Activated naive CD4-positive, alpha-beta T cell treated with anti-CD3 and anti-CD28 coated beads, Interleukin-2, amount 50 U/mL, for 24 hours (primary cell): Measurements from ENCODE around the gene STAM.

ENCODE experiments used
- H3K27ac Mint-ChIP-seq: one replicate; pipeline ENCODE4 v1.8.0; 2021; ENCODE audit warnings: mild to moderate bottlenecking, mixed read lengths
- H3K27me3 Mint-ChIP-seq: one replicate; pipeline ENCODE4 v1.8.0; 2021; ENCODE audit warnings: mixed read lengths
- H3K36me3 Mint-ChIP-seq: one replicate; pipeline ENCODE4 v1.8.0; 2021; ENCODE audit warnings: mixed read lengths
- H3K4me1 Mint-ChIP-seq: one replicate; pipeline ENCODE4 v1.8.0; 2021; ENCODE audit warnings: mixed read lengths
- H3K4me3 Mint-ChIP-seq: one replicate; pipeline ENCODE4 v1.8.0; 2021; ENCODE audit warnings: mild to moderate bottlenecking, mixed read lengths
- H3K9me3 Mint-ChIP-seq: one replicate; pipeline ENCODE4 v1.8.0; 2021; ENCODE audit warnings: mixed read lengths

The STAM gene

DNA sequence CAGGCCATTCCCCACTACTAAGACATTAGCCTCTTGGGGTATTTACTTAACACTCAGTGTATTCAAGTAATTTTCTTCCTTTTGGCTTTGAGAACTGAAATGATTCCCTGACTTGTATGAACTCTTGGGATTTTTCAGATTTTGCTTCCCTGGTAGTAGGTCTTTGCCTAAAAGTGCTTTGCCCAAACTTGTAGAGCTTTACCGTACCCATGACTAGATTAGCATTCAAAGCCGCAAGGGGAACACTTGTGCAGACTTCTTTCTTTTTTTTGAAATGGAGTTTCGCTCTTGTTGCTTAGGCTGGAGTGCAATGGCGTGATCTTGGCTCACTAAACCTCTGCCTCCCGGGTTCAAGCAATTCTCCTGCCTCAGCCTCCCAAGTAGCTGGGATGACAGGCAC lies 6.1 kb upstream of the STAM start:
- no peaks in the 10 kb centered on the region for H3K9me3 Mint-ChIP-seq
- H3K4me3 Mint-ChIP-seq: no peak overlapping the region

GRCh38 chr10:17640331-17640816 lies 3.6 kb upstream of the STAM start:
- H3K4me1 Mint-ChIP-seq: peaks cover 14% of the 10 kb centered on the region
- no peaks in the 10 kb centered on the region for H3K36me3 Mint-ChIP-seq
- no peak overlapping the region for H3K27ac Mint-ChIP-seq
- no peaks in the 10 kb centered on the region for H3K9me3 Mint-ChIP-seq
- no peaks in the 10 kb centered on the region for H3K27me3 Mint-ChIP-seq
- no peak overlapping the region for H3K4me3 Mint-ChIP-seq

More for the DNA sequence above, 6.1 kb upstream of the STAM start:
- Mint-ChIP-seq H3K36me3 (no peaks in the 10 kb centered on the region), H3K27ac (no peak overlapping the region), H3K27me3 (no peaks in the 10 kb centered on the region), H3K4me1 (peaks cover 3% of the 10 kb centered on the region)

- peaks cover 42% of the 10 kb centered on the region for H3K4me1 Mint-ChIP-seq
- H3K36me3 Mint-ChIP-seq: no peaks in the 10 kb centered on the region
- peak overlapping the region; percentile 100 for H3K27ac Mint-ChIP-seq
- peak overlapping the region; percentile 99 for H3K4me3 Mint-ChIP-seq
- H3K27me3 Mint-ChIP-seq: no peaks in the 10 kb centered on the region
- H3K9me3 Mint-ChIP-seq: no peaks in the 10 kb centered on the region
These were observed 604 bp upstream of the STAM start for GRCh38 chr10:17643339-17643754.

- Mint-ChIP-seq H3K36me3 (peaks cover 1% of the 10 kb centered on the region), H3K27me3 (no peaks in the 10 kb centered on the region), H3K4me3 (peak overlapping the region; percentile 99), H3K9me3 (no peaks in the 10 kb centered on the region), H3K4me1 (peaks cover 53% of the 10 kb centered on the region), H3K27ac (peak overlapping the region; percentile 100)
These were observed 563 bp downstream of the STAM start for GRCh38 chr10:17644485-17644943.

DNA sequence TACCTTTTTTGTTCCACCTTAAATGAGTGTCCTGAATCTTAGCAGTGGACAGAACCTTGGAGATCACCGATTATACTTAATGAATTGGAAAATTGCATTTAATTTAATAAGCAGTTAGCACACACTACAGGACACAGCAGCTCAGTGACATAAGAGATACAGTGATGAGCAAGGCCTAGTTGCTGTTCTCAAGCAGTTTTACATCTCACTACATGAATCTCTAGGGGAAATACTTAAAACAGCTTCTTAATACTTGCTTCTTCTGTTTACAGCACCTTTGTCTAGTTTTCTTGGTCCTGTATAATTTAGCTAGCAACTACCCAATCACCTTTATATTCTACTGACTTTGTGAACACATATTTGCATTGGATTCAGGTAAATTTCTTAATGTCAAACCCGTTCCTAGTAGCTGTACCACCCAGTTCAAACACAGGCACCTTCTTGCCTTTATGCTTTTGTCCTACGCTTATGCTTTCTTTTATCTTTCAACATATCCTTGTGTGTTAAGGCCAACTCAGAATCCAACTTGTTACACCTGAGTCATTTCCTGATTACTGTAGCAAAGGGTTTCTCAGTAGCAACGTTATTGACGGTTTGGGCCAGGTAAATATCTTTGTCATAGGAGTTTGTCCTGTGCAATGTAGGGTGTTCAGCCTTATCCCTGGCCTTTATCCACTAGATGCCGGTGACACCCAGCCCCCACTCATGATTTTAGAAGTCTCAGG lies 1.8 kb downstream of the STAM start:
- H3K4me3 Mint-ChIP-seq: peak overlapping the region; percentile 99
- peaks cover 4% of the 10 kb centered on the region for H3K36me3 Mint-ChIP-seq
- H3K27ac Mint-ChIP-seq: peak overlapping the region; percentile 56

GRCh38 chr10:17647326-17647725 lies 3.4 kb downstream of the STAM start:
- Mint-ChIP-seq H3K27ac (peak overlapping the region; percentile 10), H3K4me1 (peaks cover 75% of the 10 kb centered on the region), H3K27me3 (no peaks in the 10 kb centered on the region), H3K4me3 (no peak overlapping the region), H3K9me3 (no peaks in the 10 kb centered on the region), H3K36me3 (peaks cover 15% of the 10 kb centered on the region)

More for the DNA sequence above, 1.8 kb downstream of the STAM start:
- Mint-ChIP-seq H3K27me3 (no peaks in the 10 kb centered on the region), H3K9me3 (no peaks in the 10 kb centered on the region), H3K4me1 (peaks cover 64% of the 10 kb centered on the region)

DNA sequence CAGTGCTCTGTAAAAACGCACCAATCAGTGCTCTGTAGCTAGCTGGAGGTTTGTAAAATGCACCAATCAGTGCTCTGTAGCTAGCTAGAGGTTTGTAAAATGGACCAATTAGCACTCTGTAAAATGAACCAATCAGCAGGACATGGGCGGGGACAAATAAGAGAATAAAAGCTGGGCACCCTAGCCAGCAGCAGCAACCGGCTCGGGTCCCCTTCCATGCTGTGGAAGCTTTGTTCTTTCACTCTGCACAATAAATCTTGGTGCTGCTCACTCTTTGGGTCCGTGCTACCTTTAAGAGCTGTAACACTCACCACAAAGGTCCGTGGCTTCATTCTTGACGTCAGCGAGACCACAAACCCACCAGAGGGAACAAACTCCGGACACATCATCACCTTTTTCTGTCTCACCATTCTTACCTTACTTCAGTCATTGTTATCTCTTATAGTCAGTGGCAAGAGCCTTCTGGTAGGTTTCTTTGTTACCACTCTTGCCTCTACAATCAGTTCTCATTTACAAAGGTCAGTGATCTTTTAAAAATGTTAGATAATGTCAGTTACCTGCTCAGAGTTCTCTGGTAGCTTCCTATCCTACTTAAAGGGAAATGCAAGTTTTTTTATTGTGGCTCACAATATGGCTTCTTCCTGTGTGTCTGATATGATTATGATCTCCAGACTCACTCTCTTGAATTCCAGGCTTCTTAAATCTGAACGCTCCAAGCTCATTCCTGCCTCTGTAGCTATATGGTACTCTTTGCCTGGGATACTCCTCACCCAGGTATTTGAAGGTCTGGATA lies 4.5 kb downstream of the STAM start:
- no peaks in the 10 kb centered on the region for H3K9me3 Mint-ChIP-seq
- peak overlapping the region; percentile 93 for H3K27ac Mint-ChIP-seq
- H3K4me1 Mint-ChIP-seq: peaks cover 83% of the 10 kb centered on the region
- H3K36me3 Mint-ChIP-seq: peaks cover 20% of the 10 kb centered on the region
- no peaks in the 10 kb centered on the region for H3K27me3 Mint-ChIP-seq
- H3K4me3 Mint-ChIP-seq: peak overlapping the region; percentile 70

GRCh38 chr10:17649052-17649451 lies 5.1 kb downstream of the STAM start:
- no peak overlapping the region for H3K27ac Mint-ChIP-seq
- H3K9me3 Mint-ChIP-seq: peaks cover 5% of the 10 kb centered on the region
- peaks cover 89% of the 10 kb centered on the region for H3K4me1 Mint-ChIP-seq
- H3K36me3 Mint-ChIP-seq: peaks cover 23% of the 10 kb centered on the region
- H3K4me3 Mint-ChIP-seq: peak overlapping the region; percentile 70
- no peaks in the 10 kb centered on the region for H3K27me3 Mint-ChIP-seq

- no peak overlapping the region for H3K4me3 Mint-ChIP-seq
- peaks cover 5% of the 10 kb centered on the region for H3K9me3 Mint-ChIP-seq
- H3K4me1 Mint-ChIP-seq: peaks cover 89% of the 10 kb centered on the region
- H3K36me3 Mint-ChIP-seq: peaks cover 25% of the 10 kb centered on the region
- no peaks in the 10 kb centered on the region for H3K27me3 Mint-ChIP-seq
- H3K27ac Mint-ChIP-seq: no peak overlapping the region
These were observed 5.9 kb downstream of the STAM start for GRCh38 chr10:17649836-17650235.

DNA sequence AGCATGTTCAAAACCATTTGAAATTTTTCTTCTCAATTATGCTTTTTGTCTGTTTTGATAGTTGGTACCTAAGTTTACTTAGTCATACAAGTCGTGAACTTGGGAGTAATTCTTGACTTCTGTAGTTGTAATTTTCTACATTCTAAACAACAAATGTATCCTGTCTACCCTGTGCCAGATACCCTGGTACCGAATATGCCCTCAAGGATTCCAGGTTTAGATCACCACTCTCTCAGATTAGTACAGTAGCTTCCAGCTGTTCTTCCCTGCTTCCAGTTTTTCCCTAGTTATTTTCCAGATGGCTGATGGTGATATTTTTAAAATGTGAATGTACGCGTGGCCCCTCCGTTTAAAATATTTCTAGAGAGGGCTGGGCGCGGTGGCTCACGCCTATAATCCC lies 6.5 kb downstream of the STAM start:
- Mint-ChIP-seq H3K36me3 (peaks cover 27% of the 10 kb centered on the region), H3K27ac (no peak overlapping the region), H3K4me1 (peaks cover 89% of the 10 kb centered on the region), H3K27me3 (no peaks in the 10 kb centered on the region), H3K4me3 (no peak overlapping the region), H3K9me3 (peaks cover 5% of the 10 kb centered on the region)

GRCh38 chr10:17651896-17652295 lies 7.9 kb downstream of the STAM start:
- Mint-ChIP-seq H3K36me3 (peaks cover 31% of the 10 kb centered on the region), H3K27me3 (no peaks in the 10 kb centered on the region), H3K27ac (no peak overlapping the region), H3K9me3 (peaks cover 5% of the 10 kb centered on the region), H3K4me3 (no peak overlapping the region), H3K4me1 (peaks cover 90% of the 10 kb centered on the region)

DNA sequence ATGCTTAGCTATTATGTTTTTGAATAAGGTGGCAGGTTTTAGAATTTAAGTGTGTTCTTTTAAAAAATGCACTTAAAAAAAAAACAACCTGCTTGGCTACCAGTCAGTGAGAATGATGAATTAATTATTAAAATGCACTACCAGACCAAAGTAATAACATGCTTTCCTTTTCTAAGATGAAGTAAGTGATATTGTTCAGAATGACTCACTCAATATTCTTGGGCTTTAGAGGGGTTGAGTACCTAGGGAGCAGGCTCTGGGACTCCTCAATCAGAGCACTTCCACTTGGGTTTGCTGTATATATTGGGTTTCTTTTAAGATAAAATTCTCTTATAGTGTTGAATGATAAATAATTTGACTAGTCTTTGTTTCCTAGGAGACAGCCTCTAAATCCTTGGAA lies 8.6 kb downstream of the STAM start:
- Mint-ChIP-seq H3K9me3 (peaks cover 5% of the 10 kb centered on the region), H3K4me3 (no peak overlapping the region), H3K27ac (no peak overlapping the region), H3K27me3 (no peaks in the 10 kb centered on the region), H3K4me1 (peaks cover 90% of the 10 kb centered on the region), H3K36me3 (peaks cover 31% of the 10 kb centered on the region)

- peaks cover 5% of the 10 kb centered on the region for H3K9me3 Mint-ChIP-seq
- no peak overlapping the region for H3K27ac Mint-ChIP-seq
- H3K4me1 Mint-ChIP-seq: peaks cover 86% of the 10 kb centered on the region
- H3K4me3 Mint-ChIP-seq: peak overlapping the region; percentile 45
- peaks cover 29% of the 10 kb centered on the region for H3K36me3 Mint-ChIP-seq
- H3K27me3 Mint-ChIP-seq: no peaks in the 10 kb centered on the region
These were observed 11.1 kb downstream of the STAM start for GRCh38 chr10:17655009-17655408.

- H3K4me1 Mint-ChIP-seq: peaks cover 80% of the 10 kb centered on the region
- no peaks in the 10 kb centered on the region for H3K27me3 Mint-ChIP-seq
- H3K9me3 Mint-ChIP-seq: peaks cover 5% of the 10 kb centered on the region
- no peak overlapping the region for H3K27ac Mint-ChIP-seq
- H3K36me3 Mint-ChIP-seq: peaks cover 29% of the 10 kb centered on the region
- H3K4me3 Mint-ChIP-seq: no peak overlapping the region
These were observed 11.7 kb downstream of the STAM start for GRCh38 chr10:17655567-17656146.

- H3K4me3 Mint-ChIP-seq: no peak overlapping the region
These were observed 13.2 kb downstream of the STAM start for GRCh38 chr10:17657103-17657500.

DNA sequence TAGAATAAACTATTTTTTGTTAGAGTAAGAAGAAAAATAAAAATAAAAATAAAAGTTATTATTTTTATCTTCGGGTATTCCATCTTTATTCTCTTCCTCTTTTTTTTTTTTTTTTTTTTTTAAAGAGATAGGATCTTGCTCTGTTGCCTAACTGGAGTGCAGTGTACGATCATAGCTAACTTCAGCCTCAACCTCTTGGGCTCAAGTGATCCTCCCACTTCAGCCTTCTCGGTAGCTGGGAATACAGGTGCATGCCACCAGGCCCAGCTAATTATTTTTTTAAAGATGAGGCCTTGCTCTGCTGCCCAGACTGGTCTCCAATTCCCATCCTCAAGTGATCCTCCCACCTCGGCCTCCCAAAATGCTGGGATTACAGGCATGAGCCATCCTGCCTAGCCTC lies 15.4 kb downstream of the STAM start:
- Mint-ChIP-seq H3K4me3 (no peak overlapping the region), H3K9me3 (no peaks in the 10 kb centered on the region), H3K27ac (no peak overlapping the region), H3K36me3 (peaks cover 31% of the 10 kb centered on the region), H3K27me3 (no peaks in the 10 kb centered on the region), H3K4me1 (peaks cover 81% of the 10 kb centered on the region)

More at GRCh38 chr10:17657103-17657500, 13.2 kb downstream of the STAM start:
- Mint-ChIP-seq H3K36me3 (peaks cover 32% of the 10 kb centered on the region), H3K9me3 (peaks cover 5% of the 10 kb centered on the region), H3K27ac (peak overlapping the region; percentile 26), H3K27me3 (no peaks in the 10 kb centered on the region), H3K4me1 (peaks cover 82% of the 10 kb centered on the region)
